Skeletal muscle satellite cell (primary cell): ENCODE measurements around the gene PPM1M.

Experiments used
- H3K27me3 ChIP-seq: 2 replicates; pipeline ENCODE4 v1.7.0; 2013; ENCODE audit warnings: low read length; ENCODE audit not compliant: control insufficient read depth, insufficient read depth
- H3K36me3 ChIP-seq: 2 replicates; pipeline ENCODE4 v1.7.0; 2013; ENCODE audit warnings: mild to moderate bottlenecking, control low read depth, low read length; ENCODE audit not compliant: insufficient read depth
- H3K4me1 ChIP-seq: 2 replicates; pipeline ENCODE4 v1.7.0; 2013; ENCODE audit warnings: low read length; ENCODE audit not compliant: control insufficient read depth, insufficient read depth
- H3K4me2 ChIP-seq: 2 replicates; pipeline ENCODE4 v1.7.0; 2013; ENCODE audit warnings: mild to moderate bottlenecking, low read length
- H3K4me3 ChIP-seq: 2 replicates; pipeline ENCODE4 v1.7.0; 2013; ENCODE audit warnings: low read length
- H3K9ac ChIP-seq: 2 replicates; pipeline ENCODE4 v1.7.0; 2013; ENCODE audit warnings: mild to moderate bottlenecking, low read depth, low read length, moderate library complexity
- H3K9me3 ChIP-seq: replicated peaks from 2 replicates; pipeline ENCODE4 v1.7.0; 2013; ENCODE audit warnings: mild to moderate bottlenecking, control low read depth, low read length

Gene PPM1M

GRCh38 chr3:52218026-52218425 lies 27.5 kb upstream of the PPM1M start:
- Histone ChIP-seq H3K4me1 (peaks cover 12% of the 10 kb centered on the region), H3K9ac (no peak overlapping the region), H3K4me2 (no peak overlapping the region), H3K36me3 (peaks cover 25% of the 10 kb centered on the region), H3K4me3 (no peak overlapping the region), H3K27me3 (no peaks in the 10 kb centered on the region), H3K9me3 (no peaks in the 10 kb centered on the region)

- Histone ChIP-seq H3K4me1 (peaks cover 12% of the 10 kb centered on the region), H3K9me3 (no peaks in the 10 kb centered on the region), H3K36me3 (peaks cover 20% of the 10 kb centered on the region), H3K4me3 (no peak overlapping the region), H3K4me2 (no peak overlapping the region), H3K9ac (no peak overlapping the region), H3K27me3 (no peaks in the 10 kb centered on the region)
Observed at GRCh38 chr3:52218454-52218853, 27.1 kb upstream of the PPM1M start.

GRCh38 chr3:52218937-52219650 lies 26.5 kb upstream of the PPM1M start:
- Histone ChIP-seq H3K4me3 (no peak overlapping the region), H3K27me3 (no peaks in the 10 kb centered on the region), H3K4me2 (no peak overlapping the region), H3K4me1 (peaks cover 12% of the 10 kb centered on the region), H3K9ac (no peak overlapping the region), H3K9me3 (no peaks in the 10 kb centered on the region), H3K36me3 (peaks cover 17% of the 10 kb centered on the region)

GRCh38 chr3:52220380-52221026 lies 25.1 kb upstream of the PPM1M start:
- Histone ChIP-seq H3K9me3 (no peaks in the 10 kb centered on the region), H3K9ac (no peak overlapping the region), H3K36me3 (peaks cover 4% of the 10 kb centered on the region), H3K4me3 (no peak overlapping the region), H3K27me3 (no peaks in the 10 kb centered on the region), H3K4me1 (peaks cover 12% of the 10 kb centered on the region), H3K4me2 (no peak overlapping the region)

GRCh38 chr3:52221141-52221562 lies 24.4 kb upstream of the PPM1M start:
- Histone ChIP-seq H3K36me3 (no peaks in the 10 kb centered on the region), H3K9ac (no peak overlapping the region), H3K4me1 (peaks cover 12% of the 10 kb centered on the region), H3K4me2 (no peak overlapping the region), H3K27me3 (no peaks in the 10 kb centered on the region), H3K9me3 (no peaks in the 10 kb centered on the region), H3K4me3 (no peak overlapping the region)

GRCh38 chr3:52221563-52222318 lies 23.8 kb upstream of the PPM1M start:
- Histone ChIP-seq H3K4me3 (no peak overlapping the region), H3K4me2 (no peak overlapping the region), H3K27me3 (no peaks in the 10 kb centered on the region), H3K36me3 (no peaks in the 10 kb centered on the region), H3K4me1 (peaks cover 7% of the 10 kb centered on the region), H3K9me3 (no peaks in the 10 kb centered on the region), H3K9ac (no peak overlapping the region)

- Histone ChIP-seq H3K36me3 (no peaks in the 10 kb centered on the region), H3K4me1 (no peaks in the 10 kb centered on the region)
Observed at GRCh38 chr3:52222319-52223221, 23.0 kb upstream of the PPM1M start.

GRCh38 chr3:52223449-52224408 lies 21.8 kb upstream of the PPM1M start:
- no peaks in the 10 kb centered on the region for H3K9me3 ChIP-seq
- H3K4me3 ChIP-seq, result no peak overlapping the region
- peaks cover 9% of the 10 kb centered on the region for H3K36me3 ChIP-seq
- H3K4me2 ChIP-seq, result no peak overlapping the region
- no peaks in the 10 kb centered on the region for H3K4me1 ChIP-seq
- H3K9ac ChIP-seq, result no peak overlapping the region
- H3K27me3 ChIP-seq, result no peaks in the 10 kb centered on the region

More at GRCh38 chr3:52222319-52223221, 23.0 kb upstream of the PPM1M start:
- no peaks in the 10 kb centered on the region for H3K27me3 ChIP-seq
- no peak overlapping the region for H3K9ac ChIP-seq
- H3K4me2 ChIP-seq, result no peak overlapping the region
- no peaks in the 10 kb centered on the region for H3K9me3 ChIP-seq
- H3K4me3 ChIP-seq, result no peak overlapping the region

- no peaks in the 10 kb centered on the region for H3K9me3 ChIP-seq
Observed at GRCh38 chr3:52225452-52226228, 19.9 kb upstream of the PPM1M start, which contains the start of gene TLR9. Gene TLR9, minus strand, starts transcription at chr3:52225645. Its CDS starts 116 bp downstream, at chr3:52225529.

More at GRCh38 chr3:52225452-52226228, 19.9 kb upstream of the PPM1M start, which contains the start of gene TLR9:
- Histone ChIP-seq H3K9ac (no peak within 1 kb of the TSS), H3K4me3 (no peak within 1 kb of the TSS), H3K27me3 (no peaks in the 10 kb centered on the region), H3K36me3 (peaks cover 26% of the 10 kb centered on the region), H3K4me1 (no peaks in the 10 kb centered on the region), H3K4me2 (no peak within 1 kb of the TSS)
